Measurements from ENCODE around the gene GDPD5. TPM values are rescaled to one million over a fixed set of nuclear protein-coding genes. Genes with fewer than 3 reads are reported as not detected.

Gene GDPD5
- polyA plus RNA-seq, 1 experiment, result 7.7 TPM

DNA sequence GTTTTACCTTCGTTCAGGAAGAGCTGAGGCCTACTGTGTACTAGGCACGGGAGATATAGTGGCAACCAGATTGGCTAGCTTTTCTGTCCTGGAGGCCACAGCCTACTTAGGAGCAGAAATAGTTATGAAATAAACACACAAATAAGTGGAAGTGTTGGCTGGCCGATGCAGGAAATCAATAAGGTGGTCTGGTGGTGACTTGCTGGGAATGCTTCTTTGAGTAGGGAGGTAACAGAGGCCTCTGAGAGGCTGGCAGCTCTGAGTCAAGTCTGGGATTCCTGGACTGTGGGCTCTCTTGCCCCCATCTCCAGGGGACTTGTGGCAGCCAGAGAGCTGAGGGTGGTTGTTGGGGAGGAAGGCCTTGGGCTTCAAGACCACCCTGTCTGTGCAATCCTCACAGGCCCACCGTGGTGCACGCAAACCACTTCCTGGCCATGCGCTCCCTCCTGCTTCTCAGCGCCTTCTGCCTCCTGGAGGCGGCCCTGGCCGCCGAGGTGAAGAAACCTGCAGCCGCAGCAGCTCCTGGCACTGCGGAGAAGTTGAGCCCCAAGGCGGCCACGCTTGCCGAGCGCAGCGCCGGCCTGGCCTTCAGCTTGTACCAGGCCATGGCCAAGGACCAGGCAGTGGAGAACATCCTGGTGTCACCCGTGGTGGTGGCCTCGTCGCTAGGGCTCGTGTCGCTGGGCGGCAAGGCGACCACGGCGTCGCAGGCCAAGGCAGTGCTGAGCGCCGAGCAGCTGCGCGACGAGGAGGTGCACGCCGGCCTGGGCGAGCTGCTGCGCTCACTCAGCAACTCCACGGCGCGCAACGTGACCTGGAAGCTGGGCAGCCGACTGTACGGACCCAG lies 40.4 kb upstream of the GDPD5 start:
- ChIA-PET CTCF (interaction anchor here (0.9 to 9.8 kb wide), 5 partner anchors 10 to 178 kb away, joined by 3 to 74 read pairs (median 10); no protein-coding TSS in a partner anchor), POLR2A (interaction anchor here (0.7 to 4.0 kb wide), 3 partner anchors 8 to 90 kb away, joined by 3 to 26 read pairs (median 5); no protein-coding TSS in a partner anchor)
- Histone ChIP-seq H3K27me3 (ENCODE audit: control insufficient read depth, insufficient read depth, low read length) (no peaks in the 10 kb centered on the region), H3K4me3 (ENCODE audit: low read depth, low read length) (peak overlapping the region; percentile 31), H3K36me3 (ENCODE audit: control insufficient read depth, insufficient read depth, low read length) (peaks cover 54% of the 10 kb centered on the region)
- no peak for DNase-seq (ENCODE audit: low read depth)
- TF ChIP-seq CTCF (IDR thresholded peaks at IDR 0.05; ENCODE audit: insufficient read depth, low read depth, low read length), result no peak

- Histone ChIP-seq H3K27me3 (ENCODE audit: control insufficient read depth, insufficient read depth, low read length) (no peaks in the 10 kb centered on the region), H3K4me3 (ENCODE audit: low read depth, low read length) (peak overlapping the region; percentile 96), H3K36me3 (ENCODE audit: control insufficient read depth, insufficient read depth, low read length) (peaks cover 45% of the 10 kb centered on the region)
- ChIA-PET CTCF (interaction anchor here (0.6 to 9.8 kb wide), 6 partner anchors 10 to 302 kb away, joined by 3 to 74 read pairs (median 6); no protein-coding TSS in a partner anchor), POLR2A (interaction anchor here (0.5 to 4.0 kb wide), 4 partner anchors 9 to 198 kb away, joined by 5 to 26 read pairs (median 6); no protein-coding TSS in a partner anchor)
- peak; percentile 53 for DNase-seq (ENCODE audit: low read depth)
- TF ChIP-seq CTCF (IDR thresholded peaks at IDR 0.05; ENCODE audit: insufficient read depth, low read depth, low read length), result no peak
Observed at GRCh38 chr11:75565221-75565814, 39.6 kb upstream of the GDPD5 start.

GRCh38 chr11:75563978-75564552 lies 38.3 kb upstream of the GDPD5 start:
- Histone ChIP-seq H3K4me3 (ENCODE audit: low read depth, low read length) (peak overlapping the region; percentile 96), H3K27me3 (ENCODE audit: control insufficient read depth, insufficient read depth, low read length) (no peaks in the 10 kb centered on the region), H3K36me3 (ENCODE audit: control insufficient read depth, insufficient read depth, low read length) (peaks cover 36% of the 10 kb centered on the region)
- peak; percentile 77 for TF ChIP-seq CTCF (IDR thresholded peaks at IDR 0.05; ENCODE audit: insufficient read depth, low read depth, low read length)
- POLR2A ChIA-PET, result interaction anchor here (0.6 to 4.0 kb wide), 4 partner anchors 10 to 64 kb away, joined by 4 to 26 read pairs (median 6); no protein-coding TSS in a partner anchor
- DNase-seq (ENCODE audit: low read depth), result no peak
- CTCF ChIA-PET, result interaction anchor here (0.5 to 9.8 kb wide), 10 partner anchors 10 to 443 kb away, joined by 3 to 74 read pairs (median 4); no protein-coding TSS in a partner anchor

DNA sequence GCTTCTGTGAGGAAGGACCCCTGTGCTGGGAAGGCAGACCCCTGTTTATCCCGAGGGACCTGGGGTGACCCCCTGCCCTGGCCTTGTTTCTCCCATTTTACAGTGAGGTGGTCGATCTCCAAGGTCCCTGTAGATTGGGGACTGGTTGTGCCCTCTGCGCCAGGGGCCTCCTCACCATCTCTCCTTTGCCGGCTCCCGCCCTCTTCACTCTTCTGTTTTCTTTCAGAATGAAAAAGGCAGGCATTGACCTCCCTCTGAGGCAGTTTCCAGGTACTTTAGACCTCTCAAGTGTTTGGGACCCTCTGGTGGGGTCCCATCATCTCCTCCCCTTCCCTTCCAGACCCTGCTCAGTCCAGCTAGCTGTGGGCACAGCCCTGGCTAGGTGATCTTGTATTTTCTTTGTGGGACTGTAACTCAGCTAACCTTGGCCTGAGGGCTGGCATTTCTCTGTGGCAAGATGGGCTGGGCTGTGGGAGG lies 37.8 kb upstream of the GDPD5 start:
- no peak for DNase-seq (ENCODE audit: low read depth)
- Histone ChIP-seq H3K36me3 (ENCODE audit: control insufficient read depth, insufficient read depth, low read length) (peaks cover 31% of the 10 kb centered on the region), H3K27me3 (ENCODE audit: control insufficient read depth, insufficient read depth, low read length) (no peaks in the 10 kb centered on the region), H3K4me3 (ENCODE audit: low read depth, low read length) (peak overlapping the region; percentile 96)
- POLR2A ChIA-PET, result interaction anchor here (0.6 to 4.0 kb wide), 4 partner anchors 9 to 64 kb away, joined by 4 to 26 read pairs (median 14); no protein-coding TSS in a partner anchor
- no peak for TF ChIP-seq CTCF (IDR thresholded peaks at IDR 0.05; ENCODE audit: insufficient read depth, low read depth, low read length)
- CTCF ChIA-PET, result interaction anchor here (0.9 to 9.8 kb wide), 7 partner anchors 9 to 274 kb away, joined by 3 to 74 read pairs (median 5); no protein-coding TSS in a partner anchor

All from BJ (cell line).